ENCODE measurements around the gene WDR88. TPM values are rescaled to one million over a fixed set of nuclear protein-coding genes. Genes with fewer than 3 reads are reported as not detected.

Gene WDR88
- total and polyA plus RNA-seq, 2 donors (not counting 1 experiment from before 2014, with no cell fraction given): 0.47 TPM; not detected in 1

GRCh38 chr19:33118643-33119042, 13.3 kb upstream of the WDR88 start:
- no peak for DNase-seq
- H3K4me3 ChIP-seq (ENCODE audit: control extremely low read depth in 1 of 5, extremely low read depth in 1 of 5, insufficient read depth in 1 of 5, low read depth in 2 of 5, low read length in 4 of 5): no peak overlapping the region
- H3K27me3 ChIP-seq (replicated peaks in 1 of 4; ENCODE audit: control extremely low read depth in 1 of 4, control insufficient read depth in 3 of 4, insufficient read depth in 4 of 4, low read length in 3 of 4): no peaks in the 10 kb centered on the region
- no peaks in the 10 kb centered on the region for H4K20me1 ChIP-seq (ENCODE audit: control insufficient read depth, insufficient read depth, low read length, poor library complexity, severe bottlenecking)
- no peak overlapping the region for H3K27ac Mint-ChIP-seq
- no peak overlapping the region for H3K9ac ChIP-seq (ENCODE audit: low read length)
- no peak for ATAC-seq (ENCODE audit: low read depth)
- no peak overlapping the region for H3K27ac ChIP-seq (ENCODE audit: low read length in 2 of 2)
- no peaks in the 10 kb centered on the region for H3K27me3 Mint-ChIP-seq
- no peak overlapping the region for H3K4me2 ChIP-seq (replicated peaks; ENCODE audit: low read depth, low read length, poor library complexity, severe bottlenecking)
- H3K4me1 ChIP-seq (ENCODE audit: control insufficient read depth in 2 of 2, insufficient read depth in 2 of 2, low read length in 2 of 2): no peaks in the 10 kb centered on the region
- no peak overlapping the region for H2AFZ ChIP-seq (ENCODE audit: insufficient read depth, low read depth, low read length, poor library complexity, severe bottlenecking)
- no peaks in the 10 kb centered on the region for H3K4me1 Mint-ChIP-seq
- ChIA-PET POLR2A (no interaction called here), CTCF (interaction anchor here (1.0 to 1.1 kb wide), 3 partner anchors 19 to 142 kb away, joined by 3 read pairs; no protein-coding TSS in a partner anchor)
- no peaks in the 10 kb centered on the region for H3K9me3 Mint-ChIP-seq (ENCODE audit: insufficient read depth)
- TF ChIP-seq EZH2 (IDR thresholded peaks at IDR 0.05; ENCODE audit: borderline replicate concordance, insufficient read depth, low read depth, low read length, poor library complexity, severe bottlenecking) (no peak), CTCF (IDR thresholded peaks at IDR 0.05) (no peak)
- H3K36me3 ChIP-seq (replicated peaks in 1 of 2; ENCODE audit: control extremely low read depth in 1 of 2, control insufficient read depth in 1 of 2, extremely low read depth in 1 of 2, insufficient read depth in 2 of 2, low read length in 1 of 2): peaks cover 2 to 43% of the 10 kb centered on the region in 2 experiments
- H3K79me2 ChIP-seq (ENCODE audit: control insufficient read depth, insufficient read depth, low read length): no peaks in the 10 kb centered on the region
- H3K4me3 Mint-ChIP-seq: no peak overlapping the region
- 96% methylated on average over 10 of the region's 10 CpGs for WGBS (ENCODE audit: insufficient coverage)
- intact Hi-C loops (cut with micrococcal nuclease): no loop called here
- H3K9me3 ChIP-seq (ENCODE audit: control extremely low read depth in 1 of 3, control insufficient read depth in 2 of 3, insufficient read depth in 1 of 3, low read length in 2 of 3): peaks cover 0 to 8% (median 0%) of the 10 kb centered on the region in 3 donors

DNA sequence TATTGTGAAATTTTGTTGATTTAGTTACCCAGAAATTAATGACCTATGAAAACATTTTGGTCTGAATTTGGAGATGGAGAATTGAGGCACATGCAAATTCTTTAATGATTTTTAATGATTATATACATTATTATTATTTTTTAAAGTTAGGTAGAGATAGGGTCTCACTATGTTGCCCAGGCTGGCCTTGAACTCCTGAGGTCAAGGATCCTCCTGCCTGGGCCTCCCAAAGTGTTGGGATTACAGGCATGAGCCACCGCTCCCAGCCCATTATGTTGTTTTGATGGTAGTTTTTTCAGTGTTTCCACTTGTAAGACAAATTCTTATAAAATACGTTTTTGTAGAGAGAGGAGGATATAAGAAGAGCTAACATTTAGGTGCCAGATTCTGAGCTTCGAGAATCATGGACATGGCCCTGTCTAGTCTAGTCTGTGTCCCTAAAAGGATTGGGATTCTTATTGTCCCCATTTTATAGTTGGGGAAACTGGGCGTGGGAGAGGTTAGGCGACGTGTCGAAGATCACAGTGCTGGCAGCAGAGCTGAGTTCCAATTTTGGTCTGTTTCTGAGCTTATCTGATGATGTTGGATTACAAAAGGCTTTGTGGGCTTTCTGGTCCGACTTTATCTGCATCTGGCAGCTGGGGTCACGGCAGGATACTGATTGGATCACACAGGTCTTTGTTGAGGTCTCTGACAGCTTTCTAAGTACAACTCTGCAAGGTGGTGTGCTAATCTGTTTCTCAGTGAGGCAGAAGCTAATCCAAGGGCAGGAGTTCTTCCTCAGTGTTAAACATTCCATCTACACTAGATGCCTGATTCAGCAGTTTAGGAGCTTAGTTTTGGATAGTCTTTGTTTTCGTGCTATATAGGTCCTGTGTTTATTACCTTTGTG, 7.5 kb upstream of the WDR88 start:
- Histone ChIP-seq H3K9me3 (ENCODE audit: control extremely low read depth in 1 of 3, control insufficient read depth in 2 of 3, insufficient read depth in 1 of 3, low read length in 2 of 3) (no peaks in the 10 kb centered on the region), H3K79me2 (ENCODE audit: control insufficient read depth, insufficient read depth, low read length) (no peaks in the 10 kb centered on the region), H3K36me3 (replicated peaks in 1 of 2; ENCODE audit: control extremely low read depth in 1 of 2, control insufficient read depth in 1 of 2, extremely low read depth in 1 of 2, insufficient read depth in 2 of 2, low read length in 1 of 2) (peaks cover 0 to 30% of the 10 kb centered on the region in 2 experiments), H3K27me3 (replicated peaks in 1 of 4; ENCODE audit: control extremely low read depth in 1 of 4, control insufficient read depth in 3 of 4, insufficient read depth in 4 of 4, low read length in 3 of 4) (no peaks in the 10 kb centered on the region), H4K20me1 (ENCODE audit: control insufficient read depth, insufficient read depth, low read length, poor library complexity, severe bottlenecking) (no peaks in the 10 kb centered on the region), H3K4me1 (ENCODE audit: control insufficient read depth in 2 of 2, insufficient read depth in 2 of 2, low read length in 2 of 2) (peaks cover 0 to 2% of the 10 kb centered on the region in 2 donors), H2AFZ (ENCODE audit: insufficient read depth, low read depth, low read length, poor library complexity, severe bottlenecking) (no peak overlapping the region), H3K4me3 (ENCODE audit: control extremely low read depth in 1 of 5, extremely low read depth in 1 of 5, insufficient read depth in 1 of 5, low read depth in 2 of 5, low read length in 4 of 5) (no peak overlapping the region), H3K4me2 (replicated peaks; ENCODE audit: low read depth, low read length, poor library complexity, severe bottlenecking) (no peak overlapping the region), H3K27ac (ENCODE audit: low read length in 2 of 2) (no peak overlapping the region), H3K9ac (ENCODE audit: low read length) (no peak overlapping the region)
- H3K4me3 Mint-ChIP-seq: no peak overlapping the region
- 87% methylated on average over 8 of the region's 10 CpGs for WGBS (ENCODE audit: insufficient coverage)
- H3K9me3 Mint-ChIP-seq (ENCODE audit: insufficient read depth): no peaks in the 10 kb centered on the region
- ATAC-seq (ENCODE audit: low read depth) (no peak), DNase-seq (no peak)
- H3K4me1 Mint-ChIP-seq: peaks cover 6% of the 10 kb centered on the region
- TF ChIP-seq EZH2 (IDR thresholded peaks at IDR 0.05; ENCODE audit: borderline replicate concordance, insufficient read depth, low read depth, low read length, poor library complexity, severe bottlenecking) (no peak), CTCF (IDR thresholded peaks at IDR 0.05) (no peak)
- intact Hi-C loops (cut with micrococcal nuclease): loop anchor here (5.0 kb wide), 1 partner anchor 283 kb away; no protein-coding TSS in a partner anchor
- POLR2A ChIA-PET: no interaction called here
- CTCF ChIA-PET: interaction anchor here (0.8 to 3.4 kb wide), 11 partner anchors 10 to 282 kb away, joined by 3 to 33 read pairs (median 4); partner anchors contain the start of gene GPATCH1
- no peak overlapping the region for H3K27ac Mint-ChIP-seq
- no peaks in the 10 kb centered on the region for H3K27me3 Mint-ChIP-seq
